AG04450 (cell line): Measurements from ENCODE around the gene TOP3B. TPM values are rescaled to one million over a fixed set of nuclear protein-coding genes. Genes with fewer than 3 reads are reported as not detected.

Experiments
- CTCF ChIA-PET: fragments of 300-600, 350-600 bp; formaldehyde crosslinking; extraction: SDS; loops from one replicate; lab custom pipeline; 2022; ENCODE audit warnings: antibody characterized with exemption, inconsistent platforms; lab: Charles Lee
- POLR2A ChIA-PET: fragments of 350-600 bp; formaldehyde crosslinking; extraction: SDS; loops from one replicate; lab custom pipeline; 2021; ENCODE audit warnings: antibody characterized with exemption, inconsistent platforms; lab: Yijun Ruan, JAX
- DNase-seq: peaks from one replicate; pipeline ENCODE4 v3.0.0-alpha.2; 2011; ENCODE audit warnings: low read depth, low spot score
- H3K27ac ChIP-seq: one replicate; pipeline ENCODE4 v1.5.1; 2012; ENCODE audit warnings: low read depth, low read length, control low read depth
- H3K27me3 ChIP-seq: one replicate; pipeline ENCODE4 v1.6.0; 2012; ENCODE audit warnings: low read length; ENCODE audit not compliant: control insufficient read depth, insufficient read depth
- H3K4me3 ChIP-seq: 2 replicates; pipeline ENCODE4 v1.5.1; 2011; ENCODE audit warnings: mild to moderate bottlenecking, low read depth, low read length, control low read depth
- H3K9me3 ChIP-seq: 2 replicates; pipeline ENCODE4 v1.5.1; 2012; ENCODE audit warnings: low read length; ENCODE audit not compliant: control insufficient read depth, insufficient read depth
- polyA plus RNA-seq: library from polyadenylated mRNA; depleted of rRNA; stranded (reverse); fragments of >200 nt; gene quantifications from 2 replicates; pipeline ENCODE4 v1.2.3, GENCODE V29; 2011
- TF ChIP-seq, protein P1 (sequence below): IDR thresholded peaks from 2 replicates; pipeline ENCODE4 v1.5.1; 2011; ENCODE audit warnings: low read depth, low read length, control low read depth, inconsistent platforms

TOP3B gene
- polyA plus RNA-seq, 1 experiment = 10.3 TPM

GRCh38 chr22:22019659-22020424 is 37.3 kb upstream of the TOP3B start:
- Histone ChIP-seq H3K27me3 (peaks cover 9% of the 10 kb centered on the region), H3K27ac (no peak overlapping the region), H3K4me3 (no peak overlapping the region), H3K9me3 (no peaks in the 10 kb centered on the region)
- DNase-seq = no peak
- CTCF ChIA-PET = interaction anchor here (1.6 kb wide), 1 partner anchor 41 kb away, joined by 6 read pairs; no protein-coding TSS in a partner anchor
- TF ChIP-seq, protein P1, sequence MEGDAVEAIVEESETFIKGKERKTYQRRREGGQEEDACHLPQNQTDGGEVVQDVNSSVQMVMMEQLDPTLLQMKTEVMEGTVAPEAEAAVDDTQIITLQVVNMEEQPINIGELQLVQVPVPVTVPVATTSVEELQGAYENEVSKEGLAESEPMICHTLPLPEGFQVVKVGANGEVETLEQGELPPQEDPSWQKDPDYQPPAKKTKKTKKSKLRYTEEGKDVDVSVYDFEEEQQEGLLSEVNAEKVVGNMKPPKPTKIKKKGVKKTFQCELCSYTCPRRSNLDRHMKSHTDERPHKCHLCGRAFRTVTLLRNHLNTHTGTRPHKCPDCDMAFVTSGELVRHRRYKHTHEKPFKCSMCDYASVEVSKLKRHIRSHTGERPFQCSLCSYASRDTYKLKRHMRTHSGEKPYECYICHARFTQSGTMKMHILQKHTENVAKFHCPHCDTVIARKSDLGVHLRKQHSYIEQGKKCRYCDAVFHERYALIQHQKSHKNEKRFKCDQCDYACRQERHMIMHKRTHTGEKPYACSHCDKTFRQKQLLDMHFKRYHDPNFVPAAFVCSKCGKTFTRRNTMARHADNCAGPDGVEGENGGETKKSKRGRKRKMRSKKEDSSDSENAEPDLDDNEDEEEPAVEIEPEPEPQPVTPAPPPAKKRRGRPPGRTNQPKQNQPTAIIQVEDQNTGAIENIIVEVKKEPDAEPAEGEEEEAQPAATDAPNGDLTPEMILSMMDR = no peak
- POLR2A ChIA-PET = no interaction called here

- no peak for DNase-seq
- Histone ChIP-seq H3K27me3 (peaks cover 9% of the 10 kb centered on the region), H3K27ac (no peak overlapping the region), H3K9me3 (no peaks in the 10 kb centered on the region), H3K4me3 (no peak overlapping the region)
- ChIA-PET POLR2A (no interaction called here), CTCF (no interaction called here)
- TF ChIP-seq, protein P1 = no peak
These were observed 36.5 kb upstream of the TOP3B start for GRCh38 chr22:22018825-22019658.

GRCh38 chr22:22015631-22016030 is 33.0 kb upstream of the TOP3B start:
- no peak for DNase-seq
- no peaks in the 10 kb centered on the region for H3K9me3 ChIP-seq
- H3K27me3 ChIP-seq = peaks cover 9% of the 10 kb centered on the region
- no peak overlapping the region for H3K4me3 ChIP-seq
- POLR2A ChIA-PET = no interaction called here
- CTCF ChIA-PET = no interaction called here
- TF ChIP-seq, protein P1 = no peak
- no peak overlapping the region for H3K27ac ChIP-seq

DNA sequence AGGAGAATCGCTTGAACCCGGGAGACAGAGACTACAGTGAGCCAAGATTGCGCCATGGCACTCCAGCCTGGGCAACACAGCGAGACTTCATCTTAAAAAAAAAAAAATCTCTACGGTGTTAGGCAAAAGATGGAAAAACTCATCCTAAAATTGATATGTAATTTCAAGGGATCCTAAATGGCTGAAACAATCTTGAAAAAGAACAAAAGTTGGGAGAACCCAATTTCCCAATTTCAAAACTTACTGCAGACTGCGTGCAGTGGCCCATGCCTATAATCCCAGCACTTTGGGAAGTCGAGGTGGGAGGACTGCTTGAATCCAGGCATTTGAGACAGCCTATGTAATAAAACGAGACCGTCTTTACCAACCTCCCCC is 31.7 kb upstream of the TOP3B start:
- DNase-seq = no peak
- ChIA-PET CTCF (no interaction called here), POLR2A (no interaction called here)
- peaks cover 18% of the 10 kb centered on the region for H3K27me3 ChIP-seq
- no peak overlapping the region for H3K27ac ChIP-seq
- no peak overlapping the region for H3K4me3 ChIP-seq
- TF ChIP-seq, protein P1 = no peak
- no peaks in the 10 kb centered on the region for H3K9me3 ChIP-seq
